K562 (cell line): ENCODE results near the gene MRPL52. TPM values are rescaled to one million over a fixed set of nuclear protein-coding genes. Genes with fewer than 3 reads are reported as not detected.

ENCODE experiments used
- BRD9 ChIP-seq: fragments of 450-650 bp; IDR thresholded peaks from 2 replicates; pipeline ENCODE4 v1.6.1; 2018; ENCODE audit warnings: low read depth; ENCODE audit not compliant: partially characterized antibody
- CHD1 ChIP-seq: fragments of 200-600 bp; sonication (generic); IDR thresholded peaks from one replicate; pipeline ENCODE4 v1.6.1; 2012; ENCODE audit warnings: mild to moderate bottlenecking, moderate library complexity, low read length, inconsistent platforms
- CSDE1 ChIP-seq, 2 experiments: fragments of 450-650 bp; IDR thresholded peaks; 2 replicates each; pipeline ENCODE4 v1.6.1; 2016; ENCODE audit warnings: mild to moderate bottlenecking in 1 of 2
- FUS ChIP-seq: fragments of 200-400 bp; formaldehyde crosslinking; optimal IDR thresholded peaks from 2 replicates; pipeline ENCODE3; 2017; ENCODE audit warnings: low read depth, low read length
- HMG20B ChIP-seq: fragments of 250-450 bp; sonication (Bioruptor Pico); IDR thresholded peaks from 2 replicates; pipeline ENCODE4 v1.5.0; 2021; ENCODE audit warnings: mild to moderate bottlenecking
- IRF2 ChIP-seq: sonication (generic); formaldehyde crosslinking; IDR thresholded peaks from 2 replicates; pipeline ENCODE4 v1.8.1; 2022; ENCODE audit warnings: mild to moderate bottlenecking, missing genetic modification reagents
- JUNB ChIP-seq: fragments of 450-650 bp; formaldehyde crosslinking; conservative IDR thresholded peaks from 2 replicates; pipeline ENCODE4 v1.4.0; 2020; ENCODE audit warnings: mild to moderate bottlenecking
- LEF1 ChIP-seq: fragments of 450-650 bp; IDR thresholded peaks from 2 replicates; pipeline ENCODE4 v1.6.1; 2016; ENCODE audit warnings: mild to moderate bottlenecking
- MEF2D ChIP-seq: conservative IDR thresholded peaks from 2 replicates; pipeline ENCODE4 v1.6.1; 2016; ENCODE audit warnings: low read depth, missing genetic modification characterization, missing compliant biosample characterization
- NR3C1 ChIP-seq: sonication (generic); formaldehyde crosslinking; IDR thresholded peaks from 2 replicates; pipeline ENCODE4 v1.8.1; 2022; ENCODE audit warnings: missing genetic modification reagents
- PTRF ChIP-seq: fragments of 450-650 bp; IDR thresholded peaks from 2 replicates; pipeline ENCODE4 v1.6.1; 2016; ENCODE audit warnings: mild to moderate bottlenecking, missing genetic modification characterization, missing compliant biosample characterization
- RBFOX2 ChIP-seq: fragments of 200-400 bp; formaldehyde crosslinking; IDR thresholded peaks from 2 replicates; pipeline ENCODE4 v1.6.1; 2017; ENCODE audit warnings: low read depth, mild to moderate bottlenecking, low read length, moderate library complexity
- SP2 ChIP-seq: IDR thresholded peaks from 2 replicates; pipeline ENCODE4 v1.6.1; 2011; ENCODE audit warnings: mild to moderate bottlenecking, low read depth, low read length, moderate library complexity; ENCODE audit not compliant: poor library complexity, severe bottlenecking; ENCODE audit errors: extremely low read depth
- TCF7L2 ChIP-seq: fragments of 150-350 bp; IDR thresholded peaks from 2 replicates; pipeline ENCODE4 v1.6.1; 2016; ENCODE audit warnings: low read depth, mild to moderate bottlenecking, low read length, moderate library complexity
- WHSC1 ChIP-seq: IDR thresholded peaks from one replicate; pipeline ENCODE4 v1.6.1; 2012; ENCODE audit warnings: low read length, control low read depth, inconsistent platforms
- YY1 ChIP-seq, 3 experiments: IDR thresholded peaks; 2 replicates each; pipeline ENCODE4 v1.6.1; 2011; ENCODE audit warnings: low read length in 2 of 3, mild to moderate bottlenecking in 2 of 3, moderate library complexity in 2 of 3, borderline replicate concordance in 1 of 3, control low read depth in 1 of 3, low read depth in 1 of 3; ENCODE audit not compliant: insufficient read depth in 3 of 3, insufficient replicate concordance in 2 of 3, control insufficient read depth in 1 of 3, insufficient read length in 1 of 3; ENCODE audit errors: extremely low read depth in 1 of 3
- ZNF431 ChIP-seq: sonication (generic); formaldehyde crosslinking; IDR thresholded peaks from 2 replicates; pipeline ENCODE4 v1.8.0; 2022; ENCODE audit warnings: mild to moderate bottlenecking, missing genetic modification reagents
- ZNF76 ChIP-seq: fragments of 250-450 bp; sonication (Bioruptor Pico); IDR thresholded peaks from 2 replicates; pipeline ENCODE4 v1.4.0; 2020; ENCODE audit warnings: mild to moderate bottlenecking, moderate library complexity, borderline replicate concordance
- polyA plus RNA-seq, 8 experiments: library from polyadenylated mRNA; depleted of rRNA in 4 of 8; stranded (reverse) in 5 of 8; unstranded in 3 of 8; fragments of >200 nt; fragmentation: Nextera tagmentation in 2 of 8; fragmentation: Illumina TruSeq in 1 of 8; extraction: Ambion mirVana in 2 of 8; extraction: Trizol in 1 of 8; gene quantifications; 2 replicates each; pipeline versions ENCODE4 v1.2.1 to v1.2.3, GENCODE V29; 2011 to 2014; ENCODE audit warnings: inconsistent platforms in 1 of 8, missing spikeins in 1 of 8
- total RNA-seq, 7 experiments: library from RNA; depleted of rRNA in 6 of 7; stranded (reverse); fragments of >200 nt in 6 of 7; fragmentation: Illumina TruSeq in 2 of 7; extraction: Trizol in 2 of 7; gene quantifications; 2 replicates each; pipeline versions ENCODE4 v1.2.1 to v1.2.3, GENCODE V29; 2011 to 2021; ENCODE audit warnings: low replicate concordance in 1 of 7
- TF ChIP-seq, protein P1 (sequence below): sonication (generic); formaldehyde crosslinking; IDR thresholded peaks from 2 replicates; pipeline ENCODE4 v1.8.0; 2022; ENCODE audit warnings: mild to moderate bottlenecking, missing genetic modification reagents
- TF ChIP-seq, protein P2 (sequence below): fragments of 250-450 bp; sonication (Bioruptor Pico); IDR thresholded peaks from 2 replicates; pipeline ENCODE4 v1.5.0; 2020; ENCODE audit warnings: mild to moderate bottlenecking
- TF ChIP-seq, protein P3 (sequence below): fragments of 250-450 bp; sonication (Bioruptor Pico); IDR thresholded peaks from 2 replicates; pipeline ENCODE4 v1.8.0; 2022; ENCODE audit warnings: inconsistent platforms, mild to moderate bottlenecking, moderate library complexity, borderline replicate concordance
- TF ChIP-seq, protein P4 (sequence below): fragments of 250-450 bp; sonication (Bioruptor Pico); IDR thresholded peaks from 2 replicates; pipeline ENCODE4 v1.5.0; 2021

MRPL52 gene
- total and polyA plus RNA-seq, 9 of the 15 experiments (the other 6 are each of a cell fraction or from before 2014, with no cell fraction given): 56.5 to 213 (median 168) TPM

DNA sequence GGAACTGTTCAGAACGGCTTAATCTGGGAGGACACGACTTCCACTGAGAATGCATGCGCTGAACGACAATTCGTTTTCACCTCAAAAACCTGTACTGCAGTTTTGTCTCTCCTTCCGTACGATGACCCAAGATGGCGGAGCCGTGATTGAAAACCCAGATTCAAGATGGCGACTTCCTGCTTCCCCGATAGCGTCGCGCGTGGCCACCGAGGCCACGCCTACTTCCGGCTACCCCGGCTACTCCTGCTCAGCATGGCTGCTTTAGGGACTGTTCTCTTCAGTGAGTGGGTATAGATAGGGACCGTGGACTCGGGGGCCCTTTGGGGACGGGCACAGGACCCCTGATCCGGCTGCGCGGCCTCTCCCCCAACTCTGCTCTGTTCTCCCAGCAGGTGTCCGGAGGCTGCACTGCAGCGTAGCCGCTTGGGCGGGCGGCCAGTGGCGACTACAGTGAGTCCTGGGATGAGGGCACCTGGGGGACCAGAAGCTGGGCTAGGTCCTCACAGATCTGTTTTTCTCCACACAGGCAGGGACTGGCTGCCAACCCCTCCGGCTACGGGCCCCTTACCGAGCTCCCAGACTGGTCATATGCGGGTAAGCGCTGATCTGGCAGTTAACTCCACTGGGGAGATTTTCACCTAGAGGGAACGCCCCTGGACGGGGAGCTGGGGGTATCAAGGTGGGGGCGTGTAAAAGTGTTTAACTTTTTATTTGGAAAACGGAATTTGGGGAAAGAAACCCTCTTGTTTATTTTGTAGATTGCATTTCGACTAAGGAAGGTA lies at the start of gene MRPL52 (continued):
- TF ChIP-seq YY1 (IDR thresholded peaks at IDR 0.05; ENCODE audit: borderline replicate concordance in 1 of 3, control insufficient read depth in 1 of 3, extremely low read depth in 1 of 3, insufficient read depth in 3 of 3, insufficient read length in 1 of 3, insufficient replicate concordance in 2 of 3, low read depth in 1 of 3, low read length in 2 of 3): peak; percentile 95 to 100 (median 98)
- no peak for TF ChIP-seq HMG20B (CRISPR knock-in tag)
- no peak for TF ChIP-seq SP2
- no peak for TF ChIP-seq JUNB (CRISPR knock-in tag)
- no peak for TF ChIP-seq LEF1
- 0 out of 2 replicates have a peak, but pooled peaks have one; percentile 41 for TF ChIP-seq MEF2D (tag)
- no peak for TF ChIP-seq IRF2 (CRISPR knock-in tag)
- peak in 1 of 2 experiments; percentile 84; a peak in 2 of 4 replicates for TF ChIP-seq CSDE1 (IDR thresholded peaks at IDR 0.05)
- TF ChIP-seq ZNF76 (CRISPR knock-in tag): no peak
- TF ChIP-seq NR3C1: no peak
- TF ChIP-seq, protein P1, sequence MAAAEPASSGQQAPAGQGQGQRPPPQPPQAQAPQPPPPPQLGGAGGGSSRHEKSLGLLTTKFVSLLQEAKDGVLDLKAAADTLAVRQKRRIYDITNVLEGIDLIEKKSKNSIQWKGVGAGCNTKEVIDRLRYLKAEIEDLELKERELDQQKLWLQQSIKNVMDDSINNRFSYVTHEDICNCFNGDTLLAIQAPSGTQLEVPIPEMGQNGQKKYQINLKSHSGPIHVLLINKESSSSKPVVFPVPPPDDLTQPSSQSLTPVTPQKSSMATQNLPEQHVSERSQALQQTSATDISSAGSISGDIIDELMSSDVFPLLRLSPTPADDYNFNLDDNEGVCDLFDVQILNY (CRISPR knock-in tag): no peak
- TF ChIP-seq PTRF (tag): no peak
- TF ChIP-seq RBFOX2: peak; percentile 94
- TF ChIP-seq BRD9: no peak
- TF ChIP-seq FUS: no peak
- TF ChIP-seq, protein P2, sequence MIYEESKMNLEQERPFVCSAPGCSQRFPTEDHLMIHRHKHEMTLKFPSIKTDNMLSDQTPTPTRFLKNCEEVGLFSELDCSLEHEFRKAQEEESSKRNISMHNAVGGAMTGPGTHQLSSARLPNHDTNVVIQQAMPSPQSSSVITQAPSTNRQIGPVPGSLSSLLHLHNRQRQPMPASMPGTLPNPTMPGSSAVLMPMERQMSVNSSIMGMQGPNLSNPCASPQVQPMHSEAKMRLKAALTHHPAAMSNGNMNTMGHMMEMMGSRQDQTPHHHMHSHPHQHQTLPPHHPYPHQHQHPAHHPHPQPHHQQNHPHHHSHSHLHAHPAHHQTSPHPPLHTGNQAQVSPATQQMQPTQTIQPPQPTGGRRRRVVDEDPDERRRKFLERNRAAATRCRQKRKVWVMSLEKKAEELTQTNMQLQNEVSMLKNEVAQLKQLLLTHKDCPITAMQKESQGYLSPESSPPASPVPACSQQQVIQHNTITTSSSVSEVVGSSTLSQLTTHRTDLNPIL (CRISPR knock-in tag): no peak
- no peak for TF ChIP-seq ZNF431 (CRISPR knock-in tag)
- peak; percentile 38 for TF ChIP-seq CHD1
- no peak for TF ChIP-seq WHSC1
- peak; percentile 90 for TF ChIP-seq TCF7L2
- TF ChIP-seq, protein P3, sequence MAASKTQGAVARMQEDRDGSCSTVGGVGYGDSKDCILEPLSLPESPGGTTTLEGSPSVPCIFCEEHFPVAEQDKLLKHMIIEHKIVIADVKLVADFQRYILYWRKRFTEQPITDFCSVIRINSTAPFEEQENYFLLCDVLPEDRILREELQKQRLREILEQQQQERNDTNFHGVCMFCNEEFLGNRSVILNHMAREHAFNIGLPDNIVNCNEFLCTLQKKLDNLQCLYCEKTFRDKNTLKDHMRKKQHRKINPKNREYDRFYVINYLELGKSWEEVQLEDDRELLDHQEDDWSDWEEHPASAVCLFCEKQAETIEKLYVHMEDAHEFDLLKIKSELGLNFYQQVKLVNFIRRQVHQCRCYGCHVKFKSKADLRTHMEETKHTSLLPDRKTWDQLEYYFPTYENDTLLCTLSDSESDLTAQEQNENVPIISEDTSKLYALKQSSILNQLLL (CRISPR knock-in tag): no peak
- TF ChIP-seq, protein P4, sequence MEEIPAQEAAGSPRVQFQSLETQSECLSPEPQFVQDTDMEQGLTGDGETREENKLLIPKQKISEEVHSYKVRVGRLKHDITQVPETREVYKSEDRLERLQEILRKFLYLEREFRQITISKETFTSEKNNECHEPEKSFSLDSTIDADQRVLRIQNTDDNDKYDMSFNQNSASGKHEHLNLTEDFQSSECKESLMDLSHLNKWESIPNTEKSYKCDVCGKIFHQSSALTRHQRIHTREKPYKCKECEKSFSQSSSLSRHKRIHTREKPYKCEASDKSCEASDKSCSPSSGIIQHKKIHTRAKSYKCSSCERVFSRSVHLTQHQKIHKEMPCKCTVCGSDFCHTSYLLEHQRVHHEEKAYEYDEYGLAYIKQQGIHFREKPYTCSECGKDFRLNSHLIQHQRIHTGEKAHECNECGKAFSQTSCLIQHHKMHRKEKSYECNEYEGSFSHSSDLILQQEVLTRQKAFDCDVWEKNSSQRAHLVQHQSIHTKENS: no peak
